GM19099 (cell line): ENCODE results near the gene VEZF1.

ENCODE experiments used
- POLR2A ChIP-seq: IDR thresholded peaks from 3 replicates; pipeline ENCODE4 v1.6.1; 2011; ENCODE audit warnings: low read depth; ENCODE audit not compliant: insufficient read length; ENCODE audit errors: extremely low read depth

The VEZF1 gene

DNA sequence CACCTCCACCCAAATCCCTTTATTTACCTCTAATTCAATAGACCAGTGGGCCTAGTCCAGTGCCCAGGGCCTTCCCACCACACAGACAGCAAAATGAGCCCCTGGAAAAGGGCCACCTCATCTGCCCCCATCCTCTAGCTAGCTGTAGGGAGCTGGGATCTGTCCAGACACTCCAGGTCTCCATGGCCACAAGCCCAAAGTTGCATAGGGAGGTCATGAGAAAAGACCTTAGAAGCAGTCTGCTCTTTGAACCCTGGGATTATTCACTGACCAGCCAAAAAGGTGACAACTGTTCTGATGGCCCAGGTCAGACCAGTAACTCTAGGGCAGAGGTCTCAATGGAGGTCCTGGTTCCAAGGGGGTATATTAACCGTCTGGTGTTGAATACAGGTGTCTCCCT, 34.8 kb downstream of the VEZF1 start:
- no peak for TF ChIP-seq POLR2A

DNA sequence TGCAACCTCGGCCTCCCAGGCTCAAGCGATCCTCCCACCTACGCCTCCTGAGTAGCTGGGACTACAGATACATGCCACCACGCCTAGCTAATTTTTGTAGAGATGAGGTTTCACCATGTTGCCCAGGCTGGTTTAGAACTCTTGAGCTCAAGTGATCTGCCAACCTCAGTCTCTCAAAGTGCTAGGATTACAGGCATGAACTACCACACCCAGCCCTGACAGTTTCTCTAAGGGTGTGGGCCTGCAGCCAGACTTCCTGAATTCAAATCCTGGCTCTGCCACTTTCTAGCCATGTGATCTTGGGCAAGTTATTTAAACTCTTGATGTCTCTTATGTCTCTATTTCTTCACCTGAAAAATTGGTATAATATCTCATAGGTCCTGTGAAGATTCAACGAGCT, 38.4 kb downstream of the VEZF1 start:
- TF ChIP-seq POLR2A = no peak

DNA sequence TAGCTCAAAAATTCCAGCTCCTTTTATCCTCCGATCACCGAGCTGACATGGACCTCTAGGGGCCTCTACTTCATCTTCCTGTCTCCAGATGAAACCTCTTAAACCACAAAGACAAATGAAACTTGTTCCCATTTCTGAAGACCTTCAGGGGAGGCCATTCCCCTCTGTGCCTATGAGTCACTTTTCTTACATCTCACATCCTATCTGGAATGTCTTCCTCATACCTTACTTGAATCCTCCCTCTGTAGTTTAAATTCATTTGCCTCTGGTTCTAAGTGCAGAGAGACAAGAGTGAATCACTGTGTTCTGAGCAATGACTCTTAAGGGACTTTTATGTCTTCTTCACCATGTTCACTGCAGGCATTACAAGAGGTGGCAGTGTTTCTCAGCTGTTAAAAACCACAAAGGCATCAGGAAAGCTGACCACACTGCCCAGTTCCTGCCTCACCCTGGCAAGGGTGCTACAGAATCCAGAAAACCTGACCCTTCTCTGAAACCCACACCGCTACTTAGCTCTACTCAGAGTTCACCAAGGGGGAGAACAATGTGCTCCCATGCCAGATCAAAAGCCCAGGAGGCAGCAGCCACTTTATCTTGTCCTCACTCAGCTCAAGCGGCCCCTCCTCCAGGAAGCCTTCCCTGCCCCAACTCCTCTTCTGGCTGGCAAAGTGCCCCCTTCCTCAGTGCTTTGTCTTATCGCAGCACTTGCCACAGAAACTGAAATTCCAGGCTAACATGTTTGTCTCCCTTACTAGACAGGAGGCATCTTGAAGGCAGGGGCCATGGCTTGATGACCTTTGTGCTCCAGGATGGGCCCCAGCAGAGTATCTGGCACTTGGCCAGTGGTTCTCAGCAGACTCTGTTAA, 39.3 kb downstream of the VEZF1 start:
- no peak for TF ChIP-seq POLR2A

DNA sequence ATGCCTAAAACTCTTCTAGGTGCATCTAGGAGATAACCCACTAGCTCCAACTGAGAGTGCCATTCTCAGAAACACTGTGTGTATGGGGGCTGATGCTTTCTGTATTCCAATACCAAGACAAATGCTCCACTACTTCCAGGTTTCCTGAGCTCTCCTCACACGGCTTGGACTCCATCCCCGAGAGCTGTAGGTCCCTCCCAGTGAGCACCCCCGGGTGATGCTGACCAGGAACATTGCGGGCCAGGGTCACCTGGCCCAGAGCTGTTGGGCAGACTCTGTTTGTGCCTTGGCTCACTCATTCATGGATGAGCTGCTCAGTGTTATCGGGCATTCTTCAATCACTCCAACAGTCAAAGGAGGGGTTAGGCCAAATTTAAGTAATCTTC, 39.9 kb downstream of the VEZF1 start:
- TF ChIP-seq POLR2A = no peak

DNA sequence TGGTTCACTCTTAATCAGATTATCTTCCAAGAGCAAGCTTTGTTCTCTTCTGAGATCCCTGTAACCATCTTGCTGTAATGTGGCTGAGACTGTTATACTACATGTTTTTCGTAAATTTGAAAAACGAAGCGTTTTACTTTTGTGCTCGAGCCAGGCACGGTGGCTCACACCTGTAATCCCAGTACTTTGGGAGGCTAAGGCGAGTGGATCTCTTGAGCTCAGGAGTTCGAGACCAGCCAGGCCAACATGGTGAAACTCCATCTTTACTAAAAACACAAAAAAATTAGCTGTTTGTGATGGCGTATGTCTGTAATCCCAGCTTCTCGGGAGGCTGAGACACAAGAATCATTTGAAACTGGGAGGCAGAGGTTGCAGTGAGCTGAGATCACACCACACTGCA, 40.7 kb downstream of the VEZF1 start:
- TF ChIP-seq POLR2A = no peak

DNA sequence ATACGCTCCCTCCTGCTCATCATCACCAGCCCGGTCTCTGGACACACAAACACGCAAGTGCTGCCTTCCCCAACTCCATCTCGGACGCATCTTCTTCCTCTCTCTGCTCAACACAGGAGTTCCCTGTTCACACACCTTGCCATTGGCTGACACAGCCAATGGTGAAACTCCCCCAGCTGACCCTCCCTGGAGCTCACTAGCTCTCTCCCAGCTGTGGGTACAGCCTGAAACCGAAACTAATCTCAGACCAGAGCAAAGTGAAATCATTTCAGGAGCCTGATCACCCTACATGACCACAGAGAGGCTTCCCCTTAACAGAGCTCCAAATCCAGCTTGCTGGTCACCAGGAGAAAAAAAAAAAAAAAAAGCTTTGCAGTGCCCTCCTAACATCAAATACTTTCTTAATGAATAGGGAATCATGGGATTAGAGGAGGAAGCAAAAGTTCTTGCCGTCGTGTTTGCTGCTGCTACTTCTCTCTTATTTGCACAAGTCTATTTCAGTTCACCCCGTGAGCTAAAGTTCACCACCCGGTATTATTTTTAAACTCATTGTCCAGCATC, 41.2 kb downstream of the VEZF1 start:
- no peak for TF ChIP-seq POLR2A

DNA sequence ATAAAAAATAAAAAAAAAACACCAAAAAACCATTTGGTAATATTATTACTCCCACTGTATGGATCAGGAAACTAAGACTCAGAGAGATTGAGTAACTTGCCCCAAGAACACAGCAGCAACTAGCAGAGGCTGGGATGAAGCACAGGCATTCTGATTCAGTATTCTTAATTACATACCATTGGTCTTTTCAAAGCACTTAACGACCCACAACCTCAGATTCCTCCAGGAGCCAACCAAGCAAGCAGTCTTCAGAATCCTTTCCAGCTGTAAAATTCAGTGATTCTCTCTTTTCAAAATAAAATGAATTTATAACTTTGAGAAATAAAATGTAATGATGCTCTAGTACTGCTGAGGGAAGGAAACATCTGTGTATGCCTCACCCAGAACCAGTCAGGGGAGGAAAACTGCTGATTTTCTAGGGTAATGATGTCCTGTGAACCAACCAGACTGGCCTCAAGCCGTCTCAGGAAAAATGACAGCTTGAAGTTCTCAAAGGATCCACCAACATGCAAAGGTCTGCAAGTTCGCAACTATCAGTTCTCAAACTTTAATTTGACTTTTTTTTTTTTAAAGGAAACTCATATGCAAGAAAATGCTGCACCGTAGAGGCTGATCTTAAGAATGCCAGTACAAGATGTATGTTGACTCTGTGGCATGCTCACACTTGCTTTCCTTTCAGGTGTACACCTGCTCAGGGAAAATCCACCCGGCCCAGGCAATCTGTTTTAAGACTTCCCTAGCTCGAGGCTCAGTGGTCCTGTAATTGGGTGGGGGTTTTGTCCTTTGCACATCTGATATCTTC, 41.9 kb downstream of the VEZF1 start:
- no peak for TF ChIP-seq POLR2A

DNA sequence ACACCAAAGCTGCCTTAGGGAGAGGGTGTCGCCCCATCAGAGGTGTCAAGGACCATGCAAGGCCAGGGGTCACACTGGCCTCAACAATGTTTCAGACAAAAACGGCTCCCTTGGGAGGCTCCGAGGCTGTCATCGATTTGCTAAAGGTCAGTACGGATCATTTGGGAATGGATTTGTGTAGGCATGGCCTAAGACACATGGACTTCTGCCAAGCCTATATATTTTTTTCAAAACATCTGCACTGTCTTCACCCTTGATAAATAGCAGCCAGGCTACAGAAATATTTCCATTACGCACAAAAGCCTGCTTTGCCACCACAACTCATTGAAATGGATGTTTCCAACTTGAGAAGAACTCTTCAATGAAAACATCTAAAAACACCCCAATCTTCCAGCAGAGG, 43.1 kb downstream of the VEZF1 start:
- TF ChIP-seq POLR2A = no peak

DNA sequence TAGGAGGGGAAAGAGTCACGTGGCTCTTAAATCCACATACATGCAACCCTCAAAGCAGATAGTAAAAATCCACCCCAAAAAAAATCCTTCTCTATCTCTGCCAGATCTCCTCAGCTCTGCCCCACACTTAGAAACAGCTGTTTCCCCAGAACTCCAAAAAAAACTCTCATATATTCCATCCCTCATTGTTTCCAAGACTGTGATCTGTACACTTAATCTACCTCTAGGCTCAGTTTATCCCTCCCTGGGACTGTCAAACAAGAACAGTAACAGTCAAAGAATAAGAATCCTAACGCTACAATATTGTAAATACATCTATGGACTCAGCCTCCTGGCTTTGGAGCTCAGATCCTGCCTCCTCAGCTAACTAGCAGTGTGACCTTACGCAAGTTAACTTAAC, 44.4 kb downstream of the VEZF1 start:
- TF ChIP-seq POLR2A = no peak

DNA sequence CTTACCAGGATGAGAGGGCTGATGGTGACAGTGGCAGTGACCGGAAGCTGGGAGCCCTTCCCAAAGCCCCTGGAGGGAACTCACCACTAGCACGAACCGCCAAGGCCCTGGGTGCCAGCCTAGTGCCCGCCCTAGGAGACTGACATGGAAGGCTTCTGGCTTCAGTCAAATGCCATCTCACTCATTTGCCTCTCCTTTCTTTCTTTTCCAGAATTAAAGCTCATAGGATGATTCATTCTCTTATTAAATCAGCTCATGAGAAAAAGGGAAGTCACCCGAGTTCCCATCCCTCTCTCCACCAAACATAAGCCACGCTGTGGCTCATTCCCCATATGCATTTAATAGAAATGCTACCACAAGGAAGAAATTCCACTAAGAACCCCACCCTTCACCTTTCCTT, 44.9 kb downstream of the VEZF1 start:
- TF ChIP-seq POLR2A = no peak

DNA sequence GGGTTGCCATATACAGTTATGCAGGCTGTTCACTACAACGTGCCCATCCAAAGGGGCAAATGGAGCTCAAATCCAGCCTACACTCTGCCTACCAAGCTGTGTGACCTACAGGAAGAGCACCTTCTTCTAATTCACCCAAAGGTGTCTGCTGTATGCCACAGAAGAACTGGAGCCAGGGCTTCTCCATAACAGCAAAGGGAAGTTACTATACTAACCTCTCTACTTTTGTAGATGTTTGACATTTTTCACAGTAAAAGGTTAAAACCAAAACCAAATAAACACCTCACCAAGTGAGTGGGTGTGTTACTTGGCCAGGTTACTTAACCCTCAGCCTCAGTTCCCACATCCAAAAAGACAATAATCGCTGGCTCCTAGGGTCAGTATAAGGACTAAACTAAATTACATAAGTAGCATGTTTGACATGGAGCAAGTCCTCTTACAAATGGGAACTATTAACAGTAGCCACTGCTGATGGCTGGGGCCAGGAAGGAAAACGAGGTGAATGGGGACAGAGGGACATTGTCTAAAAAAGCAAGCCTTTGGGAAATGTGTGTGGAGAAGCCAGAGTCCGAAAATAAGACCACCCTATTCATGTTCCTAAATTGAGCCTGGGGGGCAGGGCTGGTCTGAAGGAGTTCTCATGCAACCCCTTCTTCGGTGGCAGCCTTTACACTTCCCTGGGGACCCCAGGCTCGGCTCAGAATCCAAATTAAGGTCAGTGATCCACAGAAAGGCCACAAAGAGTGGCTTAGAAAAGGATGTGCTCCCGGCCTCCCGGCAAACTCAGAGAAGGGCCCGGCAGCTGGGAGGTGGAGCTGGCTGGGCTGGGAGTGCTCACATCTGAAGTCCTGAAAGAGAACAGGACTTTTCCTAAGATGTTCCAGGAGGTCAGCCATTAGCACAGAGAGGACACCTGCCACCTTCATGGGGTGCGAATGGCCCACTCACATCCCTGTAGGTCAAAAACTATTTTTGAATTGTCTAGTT, 46.4 kb downstream of the VEZF1 start:
- no peak for TF ChIP-seq POLR2A

DNA sequence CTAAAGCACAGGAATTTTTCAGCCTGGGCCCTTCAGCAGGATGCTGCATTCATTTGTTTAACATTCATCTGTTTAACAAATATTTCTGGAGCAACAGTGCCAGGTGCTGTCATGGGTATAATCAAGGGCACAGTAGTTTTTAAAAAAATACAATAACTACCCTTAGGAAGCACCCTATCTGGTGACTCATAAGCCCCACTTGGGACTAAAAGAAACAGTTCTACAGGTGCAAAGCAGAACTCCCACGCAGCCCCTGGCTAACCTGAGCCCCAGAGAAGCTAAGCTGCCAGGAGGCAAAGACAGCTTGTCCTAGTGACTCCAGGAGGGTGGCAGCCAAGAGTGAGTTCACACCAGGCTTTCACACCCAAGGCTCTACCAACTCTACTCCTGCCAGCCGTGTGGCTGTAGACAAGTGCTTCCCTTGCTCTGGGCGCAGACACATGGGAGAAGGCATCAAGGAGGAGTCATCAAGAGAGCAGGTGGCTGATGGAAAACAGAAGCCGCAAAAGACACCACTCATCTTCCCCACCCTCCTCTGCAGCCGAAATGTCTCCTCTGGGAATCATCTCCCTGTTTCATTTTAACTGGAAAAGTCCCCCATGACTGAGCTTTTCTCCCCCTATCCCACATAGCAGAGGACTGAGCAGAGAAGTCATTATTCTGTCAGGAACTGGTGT, 47.3 kb downstream of the VEZF1 start:
- TF ChIP-seq POLR2A = no peak

DNA sequence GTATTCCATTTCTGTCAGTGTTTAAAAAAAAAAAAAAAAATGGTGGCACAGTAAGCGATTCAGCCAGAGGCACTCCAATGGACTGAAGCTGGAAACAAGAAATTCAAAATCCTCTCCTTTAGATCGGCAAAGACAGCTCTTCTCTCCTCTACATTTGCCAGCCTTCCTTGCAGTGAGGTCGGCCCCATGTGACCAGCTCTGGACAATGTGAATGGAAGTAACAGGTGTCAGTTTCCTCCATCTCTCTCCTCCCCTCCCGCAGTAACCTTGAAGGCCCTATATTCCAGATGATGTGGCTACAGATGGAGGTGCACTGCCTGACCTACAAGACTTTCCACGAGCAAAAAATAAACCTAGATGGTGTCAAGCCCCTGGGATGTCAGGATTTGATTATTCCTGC, 47.8 kb downstream of the VEZF1 start:
- TF ChIP-seq POLR2A = no peak

DNA sequence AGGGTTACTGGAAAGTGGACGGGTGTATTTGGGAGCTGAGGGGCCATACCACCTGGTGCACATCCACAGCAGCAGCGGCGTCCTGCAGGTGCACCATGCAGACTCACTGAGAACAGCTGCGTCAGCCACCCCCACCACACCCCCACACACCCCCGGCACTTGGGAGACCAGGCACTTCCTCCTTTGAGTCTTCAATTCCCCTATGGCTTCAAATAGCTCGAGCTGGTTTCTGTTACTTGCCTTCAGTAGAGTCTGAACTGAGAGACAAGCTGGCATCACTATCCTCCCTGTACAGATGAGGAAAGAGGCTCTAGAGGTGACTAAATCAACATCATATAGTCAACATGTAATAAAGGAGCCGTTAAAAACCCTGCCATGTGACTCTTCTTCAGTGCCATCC, 48.3 kb downstream of the VEZF1 start:
- no peak for TF ChIP-seq POLR2A
